ENCODE measurements around the gene ZNF827.

The ZNF827 gene

DNA sequence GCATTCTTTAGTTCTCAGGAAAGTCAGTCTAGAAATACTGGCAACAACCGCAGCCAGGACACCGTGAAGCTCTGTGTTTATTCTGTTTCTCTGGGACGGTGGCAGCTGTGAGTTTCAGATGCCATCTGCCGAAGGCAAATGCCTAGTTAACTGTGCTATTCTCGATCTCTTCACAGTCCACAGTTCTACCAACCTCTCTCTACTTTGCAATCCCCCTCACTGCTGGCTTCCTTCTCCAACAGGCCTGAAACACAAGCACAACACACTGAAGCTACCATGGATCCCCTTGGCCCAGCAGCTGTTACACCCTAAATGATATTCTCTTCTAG lies 118.8 kb downstream of the ZNF827 start:
- Histone ChIP-seq H3K4me3 (ENCODE audit: low read depth, low read length) (no peak overlapping the region), H3K27ac (ENCODE audit: extremely low read depth, low read depth, low read length) (no peak overlapping the region), H3K9me3 (ENCODE audit: control insufficient read depth, insufficient read depth, low read depth, low read length) (no peaks in the 10 kb centered on the region), H3K4me1 (ENCODE audit: control insufficient read depth, insufficient read depth, low read length) (no peaks in the 10 kb centered on the region), H3K36me3 (ENCODE audit: control insufficient read depth in 2 of 2, insufficient read depth in 1 of 2, low read length in 2 of 2) (no peaks in the 10 kb centered on the region)
- no peak for TF ChIP-seq ZNF112 (tag by site-specific recombination; IDR thresholded peaks at IDR 0.05)
- TF ChIP-seq ZNF792 (tag by site-specific recombination; IDR thresholded peaks at IDR 0.05): no peak
- no peak for TF ChIP-seq TCF7L2 (IDR thresholded peaks at IDR 0.05; ENCODE audit: borderline replicate concordance, low read depth, low read length)
- TF ChIP-seq ZNF350 (tag by site-specific recombination; IDR thresholded peaks at IDR 0.05): no peak
- TF ChIP-seq ZNF266 (tag by site-specific recombination; IDR thresholded peaks at IDR 0.05; ENCODE audit: low read depth): no peak
- TF ChIP-seq ZNF133 (tag by site-specific recombination; IDR thresholded peaks at IDR 0.05): no peak
- TF ChIP-seq ZNF202 (tag by site-specific recombination; IDR thresholded peaks at IDR 0.05; ENCODE audit: borderline replicate concordance): no peak
- TF ChIP-seq, protein P1, sequence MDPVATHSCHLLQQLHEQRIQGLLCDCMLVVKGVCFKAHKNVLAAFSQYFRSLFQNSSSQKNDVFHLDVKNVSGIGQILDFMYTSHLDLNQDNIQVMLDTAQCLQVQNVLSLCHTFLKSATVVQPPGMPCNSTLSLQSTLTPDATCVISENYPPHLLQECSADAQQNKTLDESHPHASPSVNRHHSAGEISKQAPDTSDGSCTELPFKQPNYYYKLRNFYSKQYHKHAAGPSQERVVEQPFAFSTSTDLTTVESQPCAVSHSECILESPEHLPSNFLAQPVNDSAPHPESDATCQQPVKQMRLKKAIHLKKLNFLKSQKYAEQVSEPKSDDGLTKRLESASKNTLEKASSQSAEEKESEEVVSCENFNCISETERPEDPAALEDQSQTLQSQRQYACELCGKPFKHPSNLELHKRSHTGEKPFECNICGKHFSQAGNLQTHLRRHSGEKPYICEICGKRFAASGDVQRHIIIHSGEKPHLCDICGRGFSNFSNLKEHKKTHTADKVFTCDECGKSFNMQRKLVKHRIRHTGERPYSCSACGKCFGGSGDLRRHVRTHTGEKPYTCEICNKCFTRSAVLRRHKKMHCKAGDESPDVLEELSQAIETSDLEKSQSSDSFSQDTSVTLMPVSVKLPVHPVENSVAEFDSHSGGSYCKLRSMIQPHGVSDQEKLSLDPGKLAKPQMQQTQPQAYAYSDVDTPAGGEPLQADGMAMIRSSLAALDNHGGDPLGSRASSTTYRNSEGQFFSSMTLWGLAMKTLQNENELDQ (tag by site-specific recombination; IDR thresholded peaks at IDR 0.05; ENCODE audit: low read depth): no peak
- no peak for TF ChIP-seq ZBTB17 (tag by site-specific recombination; IDR thresholded peaks at IDR 0.05)
- no peak for TF ChIP-seq ZNF660 (tag by site-specific recombination; IDR thresholded peaks at IDR 0.05)
- TF ChIP-seq, protein P2, sequence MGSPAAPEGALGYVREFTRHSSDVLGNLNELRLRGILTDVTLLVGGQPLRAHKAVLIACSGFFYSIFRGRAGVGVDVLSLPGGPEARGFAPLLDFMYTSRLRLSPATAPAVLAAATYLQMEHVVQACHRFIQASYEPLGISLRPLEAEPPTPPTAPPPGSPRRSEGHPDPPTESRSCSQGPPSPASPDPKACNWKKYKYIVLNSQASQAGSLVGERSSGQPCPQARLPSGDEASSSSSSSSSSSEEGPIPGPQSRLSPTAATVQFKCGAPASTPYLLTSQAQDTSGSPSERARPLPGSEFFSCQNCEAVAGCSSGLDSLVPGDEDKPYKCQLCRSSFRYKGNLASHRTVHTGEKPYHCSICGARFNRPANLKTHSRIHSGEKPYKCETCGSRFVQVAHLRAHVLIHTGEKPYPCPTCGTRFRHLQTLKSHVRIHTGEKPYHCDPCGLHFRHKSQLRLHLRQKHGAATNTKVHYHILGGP (tag by site-specific recombination; IDR thresholded peaks at IDR 0.05): no peak
- CTCF ChIA-PET: no interaction called here
- POLR2A ChIA-PET: no interaction called here

DNA sequence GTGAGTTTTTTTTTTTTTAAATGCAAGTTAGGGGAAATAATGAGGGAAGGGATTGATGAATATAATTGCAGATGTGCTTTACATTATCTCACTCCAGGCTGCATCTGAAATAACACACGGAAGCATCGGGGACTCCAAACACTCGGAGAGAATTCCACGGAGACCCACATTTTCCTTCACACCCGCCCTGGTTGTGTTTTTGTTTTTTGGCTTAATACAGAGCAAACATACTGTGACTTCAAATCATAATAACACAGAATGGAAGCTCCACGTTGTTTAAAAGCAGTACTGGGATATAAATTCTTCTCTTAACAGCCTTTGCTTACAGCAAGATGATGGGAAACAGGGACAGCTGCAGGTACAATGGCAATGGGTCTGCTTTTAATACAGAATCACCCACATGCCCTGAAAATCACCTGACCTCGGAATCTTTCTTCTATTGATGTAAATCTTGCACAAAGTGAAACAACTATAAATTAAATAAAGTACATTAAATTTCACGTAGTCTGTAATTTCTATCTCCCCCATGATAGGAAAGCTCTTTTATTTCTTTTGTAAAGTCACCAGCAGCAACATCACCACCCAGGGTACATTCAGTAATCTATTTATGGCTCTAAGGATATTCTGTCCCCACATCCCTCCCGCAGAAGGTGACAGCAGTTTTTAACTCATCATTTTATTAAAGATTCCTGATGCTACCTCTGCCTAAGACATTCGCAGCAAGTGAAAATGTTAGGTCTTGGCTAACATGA lies 119.3 kb downstream of the ZNF827 start:
- Histone ChIP-seq H3K9me3 (ENCODE audit: control insufficient read depth, insufficient read depth, low read depth, low read length) (no peaks in the 10 kb centered on the region), H3K27ac (ENCODE audit: extremely low read depth, low read depth, low read length) (no peak overlapping the region), H3K4me1 (ENCODE audit: control insufficient read depth, insufficient read depth, low read length) (no peaks in the 10 kb centered on the region), H3K36me3 (ENCODE audit: control insufficient read depth in 2 of 2, insufficient read depth in 1 of 2, low read length in 2 of 2) (peaks cover 0 to under 1% of the 10 kb centered on the region in 2 experiments; a peak in 1 of 3 replicates), H3K4me3 (ENCODE audit: low read depth, low read length) (no peak overlapping the region)
- CTCF ChIA-PET: interaction anchor here (0.7 kb wide), 1 partner anchor 254 kb away, joined by 3 read pairs; no protein-coding TSS in a partner anchor
- TF ChIP-seq, protein P3, sequence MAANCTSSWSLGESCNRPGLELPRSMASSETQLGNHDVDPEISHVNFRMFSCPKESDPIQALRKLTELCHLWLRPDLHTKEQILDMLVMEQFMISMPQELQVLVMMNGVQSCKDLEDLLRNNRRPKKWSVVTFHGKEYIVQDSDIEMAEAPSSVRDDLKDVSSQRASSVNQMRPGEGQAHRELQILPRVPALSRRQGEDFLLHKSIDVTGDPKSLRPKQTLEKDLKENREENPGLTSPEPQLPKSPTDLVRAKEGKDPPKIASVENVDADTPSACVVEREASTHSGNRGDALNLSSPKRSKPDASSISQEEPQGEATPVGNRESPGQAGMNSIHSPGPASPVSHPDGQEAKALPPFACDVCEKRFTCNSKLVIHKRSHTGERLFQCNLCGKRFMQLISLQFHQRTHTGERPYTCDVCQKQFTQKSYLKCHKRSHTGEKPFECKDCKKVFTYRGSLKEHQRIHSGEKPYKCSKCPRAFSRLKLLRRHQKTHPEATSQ (tag by site-specific recombination; IDR thresholded peaks at IDR 0.05): no peak
- TF ChIP-seq ZNF792 (tag by site-specific recombination; IDR thresholded peaks at IDR 0.05): no peak
- TF ChIP-seq MYNN (tag by site-specific recombination; IDR thresholded peaks at IDR 0.05; ENCODE audit: borderline replicate concordance): no peak
- no peak for TF ChIP-seq ZNF223 (tag by site-specific recombination; IDR thresholded peaks at IDR 0.05)
- TF ChIP-seq ZNF555 (tag by site-specific recombination; conservative IDR thresholded peaks at IDR 0.05): no peak
- TF ChIP-seq OVOL3 (tag by site-specific recombination; IDR thresholded peaks at IDR 0.05): no peak
- TF ChIP-seq, protein P4, sequence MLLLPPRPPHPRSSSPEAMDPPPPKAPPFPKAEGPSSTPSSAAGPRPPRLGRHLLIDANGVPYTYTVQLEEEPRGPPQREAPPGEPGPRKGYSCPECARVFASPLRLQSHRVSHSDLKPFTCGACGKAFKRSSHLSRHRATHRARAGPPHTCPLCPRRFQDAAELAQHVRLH (tag by site-specific recombination; IDR thresholded peaks at IDR 0.05): no peak
- TF ChIP-seq ZBTB7A (tag by site-specific recombination; IDR thresholded peaks at IDR 0.05; ENCODE audit: low read depth): no peak
- TF ChIP-seq FEZF1 (tag by site-specific recombination; IDR thresholded peaks at IDR 0.05): no peak
- no peak for TF ChIP-seq YY2 (tag by site-specific recombination; IDR thresholded peaks at IDR 0.05)
- TF ChIP-seq ZNF302 (tag by site-specific recombination; IDR thresholded peaks at IDR 0.05; ENCODE audit: low read depth): no peak
- POLR2A ChIA-PET: no interaction called here

All from HEK293 (cell line).